Endothelial cell of hepatic sinusoid (primary cell): ENCODE results near the gene TELO2.

ENCODE experiments used
- in situ Hi-C: cut with HindIII; loops from 2 replicates; pipeline ENCODE4 v1.10.0; 2017; ENCODE audit warnings: low sequenced_read_pairs

TELO2 gene

GRCh38 chr16:1495889-1496262, 2.7 kb downstream of the TELO2 start:
- in situ Hi-C loops = no loop called here

DNA sequence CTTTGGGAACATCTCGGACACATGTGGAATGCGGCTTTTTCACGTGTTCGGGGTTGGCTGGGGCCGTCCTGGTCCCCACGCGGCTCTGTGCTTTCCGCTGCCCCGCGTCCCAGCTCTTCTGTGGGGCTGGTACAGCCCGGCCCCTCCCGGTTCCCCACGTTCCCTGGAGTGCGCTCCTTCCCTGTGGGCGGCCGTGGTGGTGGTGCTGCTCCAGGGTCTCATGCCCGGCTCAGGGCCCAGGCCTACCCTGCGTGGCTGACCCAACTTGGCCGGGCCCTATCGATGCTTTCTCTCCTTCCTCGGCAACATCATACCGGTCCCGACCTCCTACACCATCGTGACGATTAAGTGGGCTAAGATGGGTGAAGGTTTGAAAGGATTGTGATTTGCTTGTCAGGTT, 3.3 kb downstream of the TELO2 start:
- in situ Hi-C loops = no loop called here

- in situ Hi-C loops = no loop called here
Observed at GRCh38 chr16:1497014-1497598, 3.9 kb downstream of the TELO2 start.

- in situ Hi-C loops = no loop called here
Observed at GRCh38 chr16:1498899-1499676, 5.9 kb downstream of the TELO2 start.

- in situ Hi-C loops = no loop called here
Observed at GRCh38 chr16:1499756-1500464, 6.8 kb downstream of the TELO2 start.

DNA sequence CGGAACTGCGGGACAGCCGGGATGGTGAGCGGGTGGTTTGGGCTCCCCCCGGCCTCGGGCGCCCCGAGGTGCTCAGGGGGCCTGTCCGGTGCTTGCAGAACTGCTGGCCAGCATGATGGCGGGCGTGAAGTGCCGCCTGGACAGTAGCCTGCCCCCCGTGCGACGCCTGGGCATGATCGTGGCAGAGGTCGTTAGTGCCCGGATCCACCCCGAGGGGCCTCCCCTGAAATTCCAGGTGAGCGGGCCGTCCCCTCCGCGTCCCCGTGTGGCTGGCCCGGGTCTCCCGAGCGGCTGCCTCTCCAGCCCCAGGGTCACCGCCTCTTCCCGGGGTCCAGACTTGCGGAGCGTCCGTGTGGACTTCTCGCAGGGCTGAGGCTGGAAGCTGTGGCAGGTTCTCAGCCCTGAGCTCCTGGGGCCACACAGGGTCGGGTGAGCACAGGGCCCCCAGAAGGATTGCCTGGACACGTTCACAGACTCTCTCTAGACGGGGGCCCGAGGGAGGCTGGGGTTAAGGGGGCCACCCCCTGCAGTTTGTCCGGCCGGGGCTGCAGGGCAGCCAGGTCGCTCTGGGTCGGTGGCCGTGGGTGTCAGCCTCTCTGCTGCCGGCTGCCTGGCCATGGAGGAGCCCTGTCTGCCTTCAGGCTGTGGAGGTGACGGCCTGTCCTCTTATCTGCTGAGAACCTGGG, 7.4 kb downstream of the TELO2 start:
- in situ Hi-C loops = no loop called here

GRCh38 chr16:1501630-1502029, 8.5 kb downstream of the TELO2 start:
- in situ Hi-C loops = no loop called here

GRCh38 chr16:1502092-1503004, 9.2 kb downstream of the TELO2 start:
- in situ Hi-C loops = no loop called here

- in situ Hi-C loops = no loop called here
Observed at GRCh38 chr16:1503110-1503955, 10.2 kb downstream of the TELO2 start.

DNA sequence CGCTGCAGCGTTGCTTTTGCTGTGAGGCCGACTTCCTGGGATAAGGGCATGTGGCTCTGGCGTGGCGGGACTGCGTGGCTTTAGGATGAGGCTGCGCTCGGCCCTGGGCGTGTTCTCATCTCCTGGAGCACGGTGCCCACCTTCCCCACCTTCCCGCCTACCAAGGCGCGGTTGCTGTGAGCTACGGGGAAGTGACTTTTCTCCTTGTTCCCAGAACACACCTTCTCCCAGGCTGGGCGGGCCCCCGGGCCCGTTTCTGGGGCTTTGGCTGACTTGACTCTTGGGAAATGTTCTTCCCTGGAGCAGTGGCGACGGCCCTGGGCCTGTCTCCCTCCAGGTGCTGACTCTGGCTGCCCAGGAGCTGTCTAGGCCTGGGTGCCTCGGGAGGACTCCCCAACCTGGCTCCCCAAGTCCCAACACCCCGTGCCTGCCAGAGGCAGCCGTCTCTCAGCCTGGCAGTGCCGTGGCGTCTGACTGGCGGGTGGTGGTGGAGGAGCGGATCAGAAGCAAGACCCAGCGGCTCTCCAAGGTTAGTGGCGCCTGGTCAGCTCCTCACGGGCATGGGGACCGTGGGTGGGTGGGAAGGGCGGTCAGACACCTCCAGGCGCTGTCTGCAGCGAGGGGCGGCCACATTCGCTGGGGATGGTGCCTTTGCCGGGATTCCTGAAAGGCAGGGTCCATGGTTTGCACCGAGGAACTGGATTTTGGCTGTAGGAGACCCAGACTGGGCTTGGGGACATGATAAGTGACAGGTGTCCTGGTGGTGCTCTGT, 12.1 kb downstream of the TELO2 start:
- in situ Hi-C loops = no loop called here

- in situ Hi-C loops = no loop called here
Observed at GRCh38 chr16:1505912-1506311, 12.8 kb downstream of the TELO2 start.

DNA sequence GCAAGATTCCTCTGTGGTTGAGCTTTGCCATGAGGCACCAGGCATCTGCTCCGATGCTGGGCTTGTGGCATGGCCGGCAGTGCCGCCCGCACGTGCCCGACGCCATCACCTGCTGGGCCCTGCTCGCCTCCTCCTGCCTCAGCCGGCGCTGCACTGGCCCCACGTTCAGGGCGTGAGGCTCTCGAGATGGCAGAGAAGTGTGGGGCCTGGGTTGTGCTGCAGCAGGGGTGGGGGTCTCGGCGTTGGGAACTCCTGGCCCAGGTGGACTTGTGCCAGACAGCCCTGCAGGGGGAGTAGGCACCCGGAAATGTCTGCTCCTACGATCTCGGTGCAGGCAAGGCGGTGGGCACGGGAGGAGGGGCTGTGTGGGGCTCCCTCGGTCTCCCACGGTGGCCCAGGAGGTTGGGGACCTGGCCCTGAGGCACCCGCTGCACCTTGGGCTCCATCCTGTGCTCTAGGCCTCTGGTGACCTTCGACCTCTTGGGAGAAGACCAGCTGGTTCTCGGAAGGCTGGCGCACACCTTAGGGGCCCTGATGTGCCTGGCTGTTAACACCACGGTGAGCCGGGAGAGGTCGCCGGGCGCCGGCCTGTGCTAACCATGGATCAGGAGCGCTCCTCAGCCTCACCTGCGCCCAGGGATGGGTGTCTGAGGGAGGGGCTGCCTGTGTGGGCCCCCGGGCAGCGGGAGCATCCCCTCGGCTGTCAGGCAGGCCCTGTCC, 13.5 kb downstream of the TELO2 start:
- in situ Hi-C loops = no loop called here

GRCh38 chr16:1508494-1509187, 15.5 kb downstream of the TELO2 start:
- in situ Hi-C loops = no loop called here

DNA sequence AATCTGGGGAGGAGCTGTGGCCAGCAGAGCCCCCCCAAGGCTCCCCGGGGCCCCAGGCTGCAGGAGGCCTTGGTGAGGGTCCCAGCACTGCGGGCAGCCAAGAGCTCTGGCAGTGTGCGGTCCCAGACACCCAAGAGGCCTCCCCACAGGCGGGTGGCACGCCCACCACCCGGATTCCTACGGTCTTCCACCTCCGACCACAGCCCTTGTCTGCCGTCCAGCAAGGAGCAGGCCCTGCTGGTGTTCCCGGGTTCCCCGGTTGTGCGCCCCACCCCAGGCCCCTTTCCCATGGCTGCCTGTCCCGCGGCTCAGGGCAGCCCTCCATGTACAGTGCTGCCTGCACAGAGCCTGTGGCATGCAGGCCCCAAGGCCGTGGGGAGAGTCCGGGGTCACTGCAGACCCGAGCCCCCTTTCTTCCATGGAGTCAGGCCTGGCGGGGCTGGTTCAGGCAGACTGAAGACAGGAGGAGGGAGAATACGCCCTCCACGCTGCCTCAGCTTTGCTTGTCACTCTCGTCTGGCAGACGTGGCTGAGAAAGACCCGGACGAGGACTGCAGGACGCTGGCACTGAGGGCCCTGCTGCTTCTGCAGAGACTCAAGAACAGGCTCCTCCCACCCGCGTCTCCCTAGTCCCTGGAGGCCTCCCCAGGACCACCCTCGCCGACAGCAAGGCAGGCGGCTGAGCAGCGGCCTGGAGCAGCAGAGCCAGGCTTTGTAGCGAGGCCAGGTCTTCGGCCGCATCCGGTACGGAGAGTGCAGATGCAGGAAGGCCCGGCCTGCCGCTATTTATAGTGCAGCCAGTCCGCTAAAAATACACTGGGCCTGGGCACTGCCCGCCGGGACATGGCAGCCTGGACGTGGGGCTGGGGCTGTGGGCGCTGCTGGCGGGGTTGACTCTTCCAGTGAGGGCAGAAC, 16.4 kb downstream of the TELO2 start:
- in situ Hi-C loops = no loop called here

- in situ Hi-C loops = no loop called here
Observed at GRCh38 chr16:1510272-1510671, 17.1 kb downstream of the TELO2 start.

- in situ Hi-C loops = no loop called here
Observed at GRCh38 chr16:1510941-1511351, 17.8 kb downstream of the TELO2 start.
